Fibroblast of mammary gland (primary cell): Measurements from ENCODE around the gene EEA1.
A peak's percentile ranks its signal among the peaks of the same experiment; 100 is the strongest.
"Not testable (repeated sequence)": the region's sequence is repeated elsewhere in the genome, so short reads cannot be mapped to it uniquely, and the experiment has no call there.

Experiments used
- DNase-seq: peaks from one replicate; pipeline ENCODE4 v3.0.0-alpha.2; 2010; ENCODE audit warnings: low read depth
- H3K4me3 ChIP-seq: 2 replicates; pipeline ENCODE4 v1.5.1; 2011; ENCODE audit warnings: low read depth, mild to moderate bottlenecking, low read length, moderate library complexity; ENCODE audit not compliant: control insufficient read depth
- TF ChIP-seq, protein P1 (sequence below): conservative IDR thresholded peaks from 2 replicates; pipeline ENCODE4 v1.5.1; 2011; ENCODE audit warnings: low read depth, low read length, inconsistent platforms; ENCODE audit not compliant: control insufficient read depth, insufficient read depth

The EEA1 gene

DNA sequence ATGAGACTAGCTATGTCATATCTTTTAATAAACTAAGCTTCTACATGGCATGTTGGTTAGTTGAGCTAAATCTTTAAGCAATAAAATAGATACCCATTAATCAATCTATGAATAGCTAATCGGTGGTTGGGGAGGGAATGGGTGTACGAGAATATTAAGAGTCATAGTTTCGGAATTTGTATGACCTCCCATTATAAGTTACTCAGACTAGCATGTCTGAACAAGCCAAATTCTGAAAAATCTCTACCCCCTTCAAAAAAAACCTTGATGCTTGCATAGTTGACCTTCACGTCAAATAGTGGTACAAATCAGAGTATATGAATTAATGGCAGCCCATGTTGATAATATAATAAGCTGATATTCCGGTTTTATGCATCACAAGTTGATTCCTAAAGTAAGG, 166.3 kb downstream of the EEA1 start:
- no peak overlapping the region for H3K4me3 ChIP-seq
- TF ChIP-seq, protein P1, sequence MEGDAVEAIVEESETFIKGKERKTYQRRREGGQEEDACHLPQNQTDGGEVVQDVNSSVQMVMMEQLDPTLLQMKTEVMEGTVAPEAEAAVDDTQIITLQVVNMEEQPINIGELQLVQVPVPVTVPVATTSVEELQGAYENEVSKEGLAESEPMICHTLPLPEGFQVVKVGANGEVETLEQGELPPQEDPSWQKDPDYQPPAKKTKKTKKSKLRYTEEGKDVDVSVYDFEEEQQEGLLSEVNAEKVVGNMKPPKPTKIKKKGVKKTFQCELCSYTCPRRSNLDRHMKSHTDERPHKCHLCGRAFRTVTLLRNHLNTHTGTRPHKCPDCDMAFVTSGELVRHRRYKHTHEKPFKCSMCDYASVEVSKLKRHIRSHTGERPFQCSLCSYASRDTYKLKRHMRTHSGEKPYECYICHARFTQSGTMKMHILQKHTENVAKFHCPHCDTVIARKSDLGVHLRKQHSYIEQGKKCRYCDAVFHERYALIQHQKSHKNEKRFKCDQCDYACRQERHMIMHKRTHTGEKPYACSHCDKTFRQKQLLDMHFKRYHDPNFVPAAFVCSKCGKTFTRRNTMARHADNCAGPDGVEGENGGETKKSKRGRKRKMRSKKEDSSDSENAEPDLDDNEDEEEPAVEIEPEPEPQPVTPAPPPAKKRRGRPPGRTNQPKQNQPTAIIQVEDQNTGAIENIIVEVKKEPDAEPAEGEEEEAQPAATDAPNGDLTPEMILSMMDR, result no peak
- DNase-seq, result no peak

DNA sequence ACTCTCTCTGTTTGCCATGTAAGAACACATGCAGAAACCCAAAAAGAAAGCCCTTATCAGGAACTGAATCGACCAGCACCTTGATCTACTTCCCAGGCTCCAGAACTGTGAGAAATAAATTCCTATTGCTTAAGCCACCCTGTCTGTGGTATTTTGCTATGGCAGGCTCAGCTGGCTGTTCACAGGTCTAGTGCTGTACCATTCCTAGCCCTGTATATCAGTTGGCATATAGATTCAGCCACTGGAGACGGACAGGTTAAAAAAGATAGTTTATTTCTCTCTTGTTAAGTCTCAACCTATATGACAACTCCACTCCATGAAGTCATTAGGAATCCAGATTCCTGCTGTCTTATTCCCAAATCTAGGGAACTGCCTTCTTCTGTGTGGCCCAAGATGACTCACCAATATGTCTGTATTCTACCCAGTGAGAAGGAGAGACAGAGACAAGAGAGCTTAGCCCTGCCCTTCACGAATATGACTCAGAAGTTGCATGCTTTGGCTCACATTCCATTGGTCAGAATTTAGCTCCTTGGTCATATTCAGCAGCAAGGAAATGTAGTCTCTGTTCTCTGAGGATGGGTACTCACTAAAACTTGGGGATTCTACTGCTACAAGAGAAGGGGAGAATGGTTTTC, 169.3 kb downstream of the EEA1 start:
- no peak overlapping the region for H3K4me3 ChIP-seq
- TF ChIP-seq, protein P1, result no peak
- peak; percentile 97 for DNase-seq

DNA sequence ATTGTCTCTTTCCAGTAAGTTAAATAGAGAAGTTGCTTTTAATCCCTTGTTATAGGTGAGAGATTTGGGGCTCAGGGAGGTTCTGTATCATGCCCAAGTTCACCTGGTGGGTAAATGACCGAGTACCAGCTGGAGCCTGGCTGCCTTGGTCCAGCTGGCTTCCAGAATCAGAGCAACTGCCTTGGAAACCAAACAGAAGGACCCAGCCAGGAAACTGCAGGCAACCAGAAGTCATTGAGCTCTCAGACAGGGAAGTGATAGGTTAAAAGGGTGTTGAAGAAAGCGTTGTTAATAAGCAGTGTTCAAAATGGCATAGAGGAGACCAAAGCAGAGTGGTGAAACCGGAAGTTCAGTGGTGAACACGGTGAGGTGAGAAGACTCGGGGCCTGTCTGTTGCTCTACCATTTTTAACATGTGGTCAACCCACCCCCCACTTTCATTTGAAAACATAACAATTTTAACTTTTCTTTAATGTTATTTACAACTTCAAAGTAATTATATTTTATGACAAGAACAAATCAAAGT, 171.4 kb downstream of the EEA1 start:
- no peak overlapping the region for H3K4me3 ChIP-seq
- no peak for DNase-seq
- TF ChIP-seq, protein P1, result no peak

DNA sequence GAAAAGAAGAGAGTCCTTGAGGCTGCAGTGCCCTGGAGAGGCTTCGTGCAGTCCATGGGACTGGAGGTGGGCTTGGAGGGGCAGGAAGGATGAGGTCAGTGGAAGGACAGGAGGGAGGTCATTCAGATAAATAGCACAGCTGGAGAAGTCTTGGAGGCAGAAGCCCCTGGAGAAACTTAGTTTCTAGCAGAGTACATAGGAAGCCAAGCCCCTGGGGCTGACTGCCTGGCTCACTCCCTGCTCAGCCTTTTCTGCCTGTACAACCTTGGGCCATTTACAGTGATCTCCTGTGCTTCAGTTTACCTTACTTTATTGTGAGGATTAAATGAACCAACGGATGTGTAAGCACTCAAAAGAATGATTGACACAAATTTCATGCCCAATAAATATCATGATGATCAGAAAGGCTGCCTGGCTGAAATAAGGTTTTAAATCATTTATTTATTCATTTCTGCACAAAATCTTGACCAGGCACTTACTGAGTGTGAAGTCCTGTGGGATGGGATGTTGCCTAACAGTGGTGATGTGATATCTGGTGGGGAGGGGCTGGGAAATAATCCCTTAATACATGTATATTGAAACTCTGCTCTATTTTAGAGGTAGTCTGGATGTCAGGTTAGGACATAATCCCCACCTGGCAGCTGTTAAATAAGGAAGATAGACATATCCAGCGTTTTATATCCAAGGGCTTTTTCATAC, 172.0 kb downstream of the EEA1 start:
- no peak for DNase-seq
- TF ChIP-seq, protein P1, result no peak
- no peak overlapping the region for H3K4me3 ChIP-seq

DNA sequence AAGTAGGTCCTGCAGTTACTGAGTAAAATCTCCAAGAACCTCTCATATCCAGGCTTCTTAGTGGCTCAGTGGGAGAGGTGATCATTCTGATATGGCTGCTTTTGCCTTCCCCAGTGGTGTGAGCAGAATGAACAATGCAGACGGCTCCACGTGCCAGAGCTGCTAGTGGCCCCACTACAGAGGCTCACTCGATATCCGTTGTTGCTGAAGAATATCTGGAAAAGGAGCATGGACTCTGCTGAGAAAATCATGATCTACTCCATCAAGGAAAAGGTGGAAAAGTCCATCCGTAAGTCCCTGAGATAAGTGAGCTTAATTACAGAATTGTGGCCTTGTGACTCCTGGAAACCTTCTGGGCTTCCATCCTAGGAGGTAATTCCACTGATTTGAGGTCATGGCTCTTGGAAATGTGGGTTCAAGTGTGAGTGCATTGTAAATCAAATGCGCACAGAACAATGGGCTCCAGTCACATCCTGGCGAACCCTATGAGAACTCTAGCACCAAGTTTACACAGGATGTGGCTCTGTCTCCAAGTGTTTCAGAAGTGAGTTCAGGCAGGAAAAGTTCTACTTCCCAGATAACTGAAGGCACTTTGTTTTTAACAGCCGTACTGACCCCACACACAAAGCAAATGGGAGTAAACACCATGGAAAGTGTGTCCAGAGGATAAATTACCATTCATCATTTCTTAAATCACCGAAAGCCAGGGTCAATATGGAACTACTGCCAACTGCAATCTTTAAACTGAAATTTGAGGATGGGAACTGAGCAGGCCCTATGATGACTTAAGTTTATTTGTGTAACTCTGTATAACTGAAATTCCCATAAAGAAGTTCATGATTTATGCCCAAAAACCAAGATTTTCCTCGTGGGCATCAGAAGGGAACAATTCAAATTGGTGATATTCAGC, 174.9 kb downstream of the EEA1 start:
- DNase-seq, result peak; percentile 41
- TF ChIP-seq, protein P1, result no peak
- no peak overlapping the region for H3K4me3 ChIP-seq

DNA sequence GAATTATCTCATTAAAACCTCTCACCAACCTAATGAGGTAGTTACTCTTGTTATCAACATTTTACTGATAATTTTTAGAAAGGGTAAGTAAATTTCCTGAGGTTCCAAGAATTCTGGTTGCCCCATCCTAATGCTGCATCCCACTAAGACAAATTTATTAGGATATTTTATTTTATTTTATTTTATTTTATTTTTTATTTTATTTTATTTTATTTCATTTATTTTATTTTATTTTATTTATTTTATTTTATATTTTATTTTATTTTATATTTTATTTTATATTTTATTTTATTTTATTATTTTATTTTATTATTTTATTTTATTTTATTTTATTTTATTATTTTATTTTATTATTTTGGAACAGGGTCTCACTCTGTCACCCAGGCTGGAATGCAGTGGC, 179.4 kb downstream of the EEA1 start:
- not testable (repeated sequence) for DNase-seq, H3K4me3 ChIP-seq
